ENCODE results near the gene DUOX1.

Gene DUOX1

DNA sequence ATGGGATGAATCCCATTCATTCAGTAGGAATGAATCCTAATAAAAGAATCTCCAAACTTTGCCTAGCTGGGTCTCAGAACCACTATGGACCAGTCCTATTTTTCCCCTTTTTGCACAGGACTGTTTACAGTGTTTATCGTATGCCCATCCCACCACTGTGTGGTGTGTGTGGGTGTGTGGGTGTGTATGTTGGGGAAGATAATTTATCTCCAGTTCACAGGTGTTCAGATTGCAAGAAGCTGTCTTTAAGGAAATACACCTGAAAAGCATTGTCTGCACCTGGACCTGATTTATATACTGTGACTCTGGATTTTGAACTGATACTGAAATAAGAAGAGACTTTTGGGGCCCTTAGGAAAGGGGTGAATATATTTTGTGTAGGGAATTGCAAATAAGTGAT is 82.7 kb downstream of the DUOX1 start:
- FAIRE-seq (no peak), DNase-seq (ENCODE audit: extremely low spot score, insufficient read length, low read depth) (no peak)

Measured in GM18507 (cell line).